Activated T-helper 1 cell treated with Interleukin-2 at 50 U/mL for 16 hours (primary cell): ENCODE data around the gene PARP4.
"Not testable (repeated sequence)": the region's sequence is repeated elsewhere in the genome, so short reads cannot be mapped to it uniquely, and the experiment has no call there.

ENCODE experiments used
- DNase-seq: peaks from one replicate; pipeline ENCODE4 v3.0.0-alpha.2; 2020; ENCODE audit warnings: low read depth

PARP4 gene

DNA sequence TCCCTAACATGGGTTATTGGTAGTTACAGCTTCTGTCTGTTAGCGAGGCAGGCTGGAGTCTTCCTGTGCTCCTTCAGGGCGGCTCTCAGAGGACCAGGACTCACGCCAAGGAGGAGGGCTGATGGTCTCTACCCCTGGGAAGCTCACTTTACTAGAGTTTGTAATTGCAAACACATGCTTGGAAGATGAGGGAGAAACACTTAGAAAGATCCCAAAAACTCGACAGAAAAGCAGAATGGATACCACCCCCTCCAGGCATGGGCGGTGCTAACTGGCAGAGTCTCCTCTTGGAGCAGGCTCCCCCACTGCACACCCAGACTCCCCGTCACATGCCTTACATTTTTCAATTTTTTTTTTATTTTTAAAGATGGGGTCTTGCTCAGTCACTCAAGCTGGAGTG lies 62.0 kb downstream of the PARP4 start:
- no peak for DNase-seq

DNA sequence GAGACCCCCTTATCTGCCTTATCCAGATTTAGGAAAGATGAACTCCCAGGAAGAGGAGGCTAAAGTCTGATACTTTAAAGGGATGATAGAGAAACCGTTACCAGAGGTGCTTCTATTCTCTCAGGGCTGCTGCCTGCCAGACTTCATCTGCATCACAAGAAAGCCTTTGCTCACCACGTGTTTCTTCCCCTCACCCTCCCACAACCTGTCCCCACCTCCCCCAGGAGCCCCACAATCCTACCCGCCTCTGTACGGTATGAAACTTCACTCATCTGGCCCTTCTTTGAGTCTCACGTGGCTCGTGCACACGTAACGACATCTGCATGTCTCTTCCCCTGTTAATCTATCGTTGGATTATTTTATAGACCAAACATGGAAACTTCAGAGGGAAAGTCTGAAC lies 67.7 kb downstream of the PARP4 start:
- DNase-seq: not testable (repeated sequence)

DNA sequence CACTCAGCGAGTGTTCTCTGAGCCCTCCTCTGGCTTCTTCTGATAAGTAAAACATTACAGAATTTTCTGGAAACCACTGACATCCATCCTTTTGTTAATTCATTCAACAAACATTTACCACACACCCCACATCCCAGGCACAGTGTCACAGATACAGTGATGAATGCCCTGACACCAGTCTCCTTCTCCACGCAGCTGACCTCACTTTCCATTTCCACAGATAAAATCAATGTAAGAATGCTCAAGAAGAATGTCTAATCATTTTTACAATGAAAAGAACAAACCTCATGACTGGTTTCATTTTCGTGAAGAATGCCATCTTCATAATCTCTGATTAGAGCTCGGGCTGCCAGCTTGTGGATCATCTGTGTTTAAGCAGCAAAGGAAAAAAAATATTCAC lies 69.2 kb downstream of the PARP4 start:
- DNase-seq: no peak

DNA sequence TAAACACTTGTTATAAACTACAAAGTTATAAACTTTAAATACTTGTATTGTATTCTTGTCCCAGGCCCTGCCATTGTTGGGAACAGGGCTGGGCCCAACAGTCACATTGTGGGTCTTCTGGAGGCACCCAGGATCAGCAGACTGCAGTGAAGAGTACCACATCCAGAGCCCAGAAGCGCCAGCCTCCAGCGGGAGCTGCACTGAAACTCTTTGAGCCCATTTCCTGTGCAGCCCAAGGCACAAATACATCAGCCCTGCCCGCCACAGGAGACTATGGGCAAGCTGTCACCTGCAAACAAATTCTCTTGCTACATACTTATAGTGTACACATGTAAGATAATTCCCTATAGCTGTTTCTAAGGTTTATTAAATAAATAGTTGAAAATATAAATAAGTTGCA lies 86.5 kb downstream of the PARP4 start:
- not testable (repeated sequence) for DNase-seq

DNA sequence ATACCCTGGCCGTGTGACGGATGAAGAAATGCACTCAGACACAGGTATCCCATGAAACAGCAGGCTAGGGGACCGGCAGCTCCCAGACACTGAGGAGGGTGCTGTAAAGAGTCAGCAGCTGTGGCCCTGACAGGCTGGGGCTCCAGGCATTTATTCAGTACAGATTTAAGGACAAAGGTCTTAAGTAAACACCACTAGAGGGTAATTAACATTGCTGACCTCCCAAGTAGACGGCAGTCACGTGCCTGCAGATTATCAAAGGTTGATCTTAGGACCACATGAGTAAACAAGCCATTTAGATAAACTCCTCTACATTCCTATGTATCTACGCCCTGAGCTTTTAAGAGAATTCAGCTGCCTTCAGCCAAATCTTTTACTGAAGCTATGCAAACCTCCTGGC lies 92.9 kb downstream of the PARP4 start:
- DNase-seq: not testable (repeated sequence)

DNA sequence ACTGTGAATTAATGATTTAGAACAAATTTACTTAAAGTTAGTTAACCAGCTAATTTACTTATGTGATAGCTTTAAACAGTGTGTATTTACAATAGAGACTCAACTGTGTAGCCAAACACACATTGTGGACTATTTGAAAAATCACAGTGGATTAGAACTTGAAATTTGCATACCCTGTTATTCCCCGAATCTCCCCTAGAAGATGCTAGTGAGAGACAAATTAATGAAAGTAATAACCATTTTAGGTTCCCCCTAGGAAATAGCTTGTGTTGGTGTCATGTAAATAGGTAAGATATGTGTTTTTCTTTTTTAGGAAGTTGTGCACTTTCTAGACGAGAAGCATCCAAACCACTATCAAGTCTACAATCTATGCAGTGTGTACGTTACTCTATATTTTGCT lies 104.7 kb downstream of the PARP4 start:
- DNase-seq: no peak

DNA sequence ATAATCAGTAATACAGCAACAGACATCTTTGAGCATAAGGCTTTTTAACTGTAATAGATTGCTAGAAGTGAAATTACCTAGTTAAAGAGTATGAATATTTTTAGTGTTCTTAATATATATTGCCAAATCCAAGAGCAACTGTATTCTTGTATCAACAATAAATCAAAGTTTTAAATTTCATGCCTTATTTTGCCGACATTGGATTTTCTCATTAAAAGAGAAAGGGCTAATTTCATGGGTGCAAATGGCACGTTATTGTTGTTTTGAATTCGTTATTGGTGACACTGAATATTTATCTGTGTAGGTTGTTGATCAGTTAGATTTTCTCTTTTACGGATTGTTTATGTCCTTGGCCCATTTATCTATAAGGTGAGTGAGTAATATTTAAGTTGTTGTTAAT lies 106.1 kb downstream of the PARP4 start:
- no peak for DNase-seq

DNA sequence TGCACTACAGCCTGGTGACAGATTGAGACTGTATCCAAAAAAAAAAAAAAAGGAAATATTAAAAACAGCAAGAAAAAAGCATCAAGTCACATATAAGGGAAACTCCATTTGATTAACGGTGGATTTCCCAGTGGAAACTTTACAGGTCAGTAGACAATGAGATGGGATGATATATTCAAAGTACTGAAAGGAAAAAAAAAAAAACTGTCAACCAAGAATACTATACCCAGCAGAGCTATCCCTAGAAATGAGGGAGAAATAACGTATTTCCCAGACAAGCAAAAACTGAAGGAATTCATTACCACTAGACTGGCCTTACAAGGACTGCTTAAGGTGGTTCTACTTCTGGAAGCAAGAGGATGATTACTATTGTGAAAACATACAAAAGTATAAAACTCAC lies 115.8 kb downstream of the PARP4 start:
- no peak for DNase-seq

DNA sequence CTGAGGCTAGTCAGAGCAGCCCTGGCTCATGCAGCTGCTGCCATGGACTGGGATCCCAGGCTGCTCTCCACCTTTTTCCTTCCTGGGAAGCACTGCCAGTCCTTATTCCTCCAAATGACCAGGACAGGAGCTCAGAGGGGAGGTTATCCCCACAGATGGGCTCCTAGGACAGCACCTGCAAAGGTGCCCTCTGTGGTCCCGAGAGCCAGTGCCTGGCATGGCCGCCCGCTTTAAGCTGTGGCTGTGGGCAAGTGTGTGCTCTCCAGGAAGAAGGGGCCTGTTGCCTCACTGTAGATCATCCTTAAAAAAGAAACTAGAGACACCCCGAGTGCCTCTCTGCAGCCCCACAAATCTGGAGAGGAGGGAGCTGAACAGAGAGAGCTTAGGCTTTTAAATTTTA lies 119.6 kb downstream of the PARP4 start:
- DNase-seq: no peak

DNA sequence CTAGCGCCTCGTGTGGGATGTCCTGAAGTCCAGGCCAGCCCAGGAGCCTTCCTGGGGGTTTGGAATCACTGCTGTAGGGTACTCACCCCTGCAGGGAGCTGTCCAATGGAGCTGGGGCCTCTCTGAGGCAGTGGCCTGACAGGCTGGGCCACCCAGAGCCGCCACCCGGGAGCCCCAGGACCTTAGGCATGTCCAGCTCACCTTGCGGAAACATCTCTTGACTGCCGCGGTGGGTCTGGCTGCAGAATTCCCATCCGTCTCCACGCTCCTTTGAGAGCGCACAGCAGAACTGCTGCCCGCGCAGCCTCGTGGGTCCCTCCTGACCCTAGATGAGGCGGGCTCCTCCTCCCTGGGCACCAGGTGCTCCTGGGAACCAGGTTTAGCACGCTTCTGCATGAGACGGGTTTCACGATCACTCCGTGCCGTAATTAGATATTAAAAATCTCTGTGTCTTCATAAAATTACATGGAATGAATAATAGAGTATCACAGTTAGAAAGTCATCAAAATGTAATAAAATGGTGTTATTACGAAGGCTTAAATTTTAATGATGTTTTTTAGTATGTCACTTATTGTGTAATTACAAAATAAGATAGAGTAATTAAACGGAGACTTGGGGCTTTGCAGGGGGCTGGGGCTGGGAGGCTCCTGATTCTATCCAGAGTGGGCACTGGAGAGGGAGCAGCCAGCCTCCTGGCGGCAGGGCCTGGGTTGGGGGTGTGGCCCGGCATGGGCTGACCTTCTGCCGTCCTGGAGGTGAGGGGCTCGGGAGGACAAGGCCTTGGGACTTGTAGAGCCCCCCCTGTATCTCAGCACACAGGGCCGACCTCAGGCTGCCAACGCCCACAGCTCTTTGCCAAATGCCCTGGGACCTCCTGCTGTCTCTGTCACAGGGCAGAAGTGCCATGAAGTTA lies 120.6 kb downstream of the PARP4 start:
- not testable (repeated sequence) for DNase-seq

DNA sequence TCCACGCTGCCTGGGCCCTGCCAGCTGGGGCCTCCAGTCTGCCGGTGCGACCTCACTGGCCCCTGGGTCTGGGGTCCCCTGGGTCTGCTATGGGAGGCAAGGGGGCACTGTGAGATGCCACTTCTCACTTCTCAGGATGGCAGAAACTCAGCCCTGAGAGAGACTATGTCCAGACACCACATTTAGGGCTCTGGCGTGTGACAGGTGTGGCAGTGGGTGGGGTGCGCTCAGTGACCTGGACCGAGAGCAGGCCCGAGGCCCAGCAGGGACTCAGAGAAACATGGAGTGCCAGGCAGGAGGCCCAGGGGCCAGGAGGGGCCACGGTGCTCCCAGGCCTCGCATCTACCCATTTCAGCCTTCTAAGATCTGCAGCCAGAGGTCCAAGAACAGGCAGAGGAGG lies 121.8 kb downstream of the PARP4 start:
- not testable (repeated sequence) for DNase-seq

DNA sequence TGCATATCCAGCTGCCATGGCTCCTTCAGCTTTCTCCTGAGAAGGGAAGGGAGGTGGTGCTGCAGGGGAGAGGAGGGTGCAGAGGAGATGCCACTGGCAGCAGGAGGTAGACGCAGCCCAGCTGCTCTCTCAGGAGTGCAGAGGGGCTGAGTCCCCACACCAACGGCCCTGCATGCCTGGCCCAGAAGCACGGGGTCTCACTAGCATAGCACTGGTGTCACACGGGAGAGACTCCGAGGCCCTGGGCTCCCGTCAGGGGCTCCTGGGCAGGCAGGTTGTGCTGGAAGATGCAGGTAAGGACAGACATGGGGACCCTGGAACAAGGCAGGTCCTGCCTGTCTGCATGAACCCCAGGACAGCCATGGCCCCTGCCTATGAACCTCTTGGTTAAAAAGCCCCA lies 123.1 kb downstream of the PARP4 start:
- DNase-seq: no peak

DNA sequence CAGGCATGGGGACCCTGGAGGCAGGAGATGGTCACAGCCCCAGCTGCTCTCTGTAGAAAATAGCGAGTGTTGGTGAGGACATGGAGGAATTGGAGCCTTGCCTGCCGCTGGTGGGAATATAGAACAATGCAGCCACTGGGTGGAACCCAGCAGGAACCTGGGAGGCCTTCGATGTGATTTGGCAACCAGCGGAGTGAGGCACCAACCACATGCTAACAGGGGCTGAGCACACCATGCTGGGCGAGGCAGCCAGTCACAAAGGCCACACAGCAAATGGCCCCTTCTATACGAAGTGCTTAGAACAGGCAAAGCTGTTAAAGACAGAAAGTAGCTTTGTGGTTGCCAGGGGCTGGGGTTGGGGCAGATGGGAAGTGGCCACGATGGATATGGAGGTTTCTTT lies 123.8 kb downstream of the PARP4 start:
- DNase-seq: not testable (repeated sequence)

DNA sequence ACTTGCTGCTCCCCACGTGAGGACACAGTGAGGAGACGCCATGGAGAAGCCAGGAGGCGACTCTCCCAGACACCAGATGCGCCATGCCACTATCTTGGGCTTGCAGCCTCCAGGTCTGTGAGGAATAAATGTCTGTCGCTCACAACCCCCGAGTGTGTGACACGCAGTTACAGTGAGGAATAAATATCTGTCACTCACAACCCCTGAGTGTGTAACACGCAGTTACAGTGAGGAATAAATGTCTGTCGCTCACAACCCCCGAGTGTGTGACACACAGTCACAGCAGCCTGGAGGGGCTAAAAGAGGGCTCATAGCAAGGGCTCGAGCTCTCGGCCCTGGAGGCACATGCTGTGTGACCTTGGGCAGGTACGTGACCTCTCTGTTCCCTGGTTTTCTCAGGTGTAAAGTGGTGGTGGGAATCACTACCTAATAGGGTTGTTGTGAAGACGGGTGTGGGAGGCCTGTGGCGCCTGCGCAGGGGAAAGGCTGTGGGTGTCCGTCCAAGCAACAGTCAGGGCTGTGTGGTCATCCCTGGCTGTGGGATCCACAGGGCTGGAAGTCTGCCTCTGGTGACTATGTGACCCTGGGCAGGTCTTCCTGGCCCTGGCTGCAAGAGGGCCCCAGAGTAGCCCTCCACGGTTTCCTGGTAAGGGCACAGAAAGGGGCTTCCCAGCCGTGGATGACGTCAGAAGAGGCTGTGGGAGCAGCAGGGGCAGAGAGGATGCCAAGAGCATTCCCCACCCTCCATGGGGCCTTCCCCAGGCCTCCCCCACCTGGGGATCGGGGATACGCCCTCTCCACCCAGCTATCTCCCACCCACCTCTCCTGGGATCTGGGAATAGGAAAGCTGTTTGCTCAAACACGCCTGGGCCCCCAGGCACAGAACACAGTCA lies 125.5 kb downstream of the PARP4 start:
- DNase-seq: no peak

DNA sequence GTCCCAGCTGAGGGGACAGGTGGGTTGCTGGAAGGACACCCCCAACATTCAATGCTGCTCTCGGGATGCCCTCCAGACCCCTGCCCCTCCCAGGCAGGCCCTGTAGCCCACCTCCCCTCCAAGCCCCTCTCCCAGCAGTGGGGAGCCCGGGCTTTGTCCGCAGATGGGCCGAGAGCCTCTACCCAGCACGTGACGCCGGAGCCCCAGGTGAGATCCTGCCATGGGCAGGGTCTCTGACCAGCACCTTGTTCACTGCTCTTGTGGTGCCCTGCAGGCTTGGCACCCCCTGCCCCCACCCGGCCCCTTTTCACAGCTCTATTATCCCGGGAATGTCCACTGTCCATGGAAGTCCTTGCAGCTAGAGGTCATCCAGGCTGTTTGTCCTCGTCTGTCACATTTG lies 126.7 kb downstream of the PARP4 start:
- no peak for DNase-seq

DNA sequence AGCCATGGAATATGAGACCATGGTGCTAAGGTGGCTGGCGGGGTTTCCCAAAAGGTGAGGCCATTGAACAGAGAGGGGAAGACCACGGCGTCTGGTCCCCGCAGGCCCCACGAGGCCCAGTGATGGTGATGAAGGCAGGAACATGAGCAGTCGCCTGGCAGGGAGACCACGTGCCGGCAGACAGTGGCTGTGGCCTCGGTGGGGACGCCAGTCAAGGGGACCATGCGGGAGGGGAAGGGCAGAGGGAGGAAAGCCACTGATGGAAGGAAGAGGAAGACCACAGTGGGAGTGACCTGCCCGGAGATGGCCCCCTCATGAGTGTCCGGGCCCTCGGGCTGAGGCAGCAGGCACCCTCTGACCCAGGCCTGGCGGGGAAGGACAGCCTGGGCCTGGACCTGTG lies 127.6 kb downstream of the PARP4 start:
- not testable (repeated sequence) for DNase-seq

DNA sequence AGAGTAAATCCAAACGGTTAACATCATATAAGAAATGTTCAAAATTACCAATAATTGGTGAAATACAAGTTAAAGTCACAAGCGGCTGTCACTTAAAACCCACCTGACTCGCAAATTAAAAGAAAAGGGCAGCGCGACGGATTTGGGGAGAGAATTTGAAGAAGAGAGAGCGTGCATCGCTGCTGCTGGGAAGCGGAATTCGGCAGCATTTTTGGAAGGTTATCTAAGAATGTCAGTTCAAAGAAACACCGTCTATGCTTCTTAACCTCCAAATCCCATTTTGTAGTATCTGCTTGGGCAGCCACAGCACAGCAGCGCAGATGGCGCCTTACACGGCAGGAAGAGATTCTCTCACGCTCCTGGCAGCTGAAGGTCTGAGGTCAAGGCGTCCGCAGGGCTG lies 128.5 kb downstream of the PARP4 start:
- DNase-seq: not testable (repeated sequence)

DNA sequence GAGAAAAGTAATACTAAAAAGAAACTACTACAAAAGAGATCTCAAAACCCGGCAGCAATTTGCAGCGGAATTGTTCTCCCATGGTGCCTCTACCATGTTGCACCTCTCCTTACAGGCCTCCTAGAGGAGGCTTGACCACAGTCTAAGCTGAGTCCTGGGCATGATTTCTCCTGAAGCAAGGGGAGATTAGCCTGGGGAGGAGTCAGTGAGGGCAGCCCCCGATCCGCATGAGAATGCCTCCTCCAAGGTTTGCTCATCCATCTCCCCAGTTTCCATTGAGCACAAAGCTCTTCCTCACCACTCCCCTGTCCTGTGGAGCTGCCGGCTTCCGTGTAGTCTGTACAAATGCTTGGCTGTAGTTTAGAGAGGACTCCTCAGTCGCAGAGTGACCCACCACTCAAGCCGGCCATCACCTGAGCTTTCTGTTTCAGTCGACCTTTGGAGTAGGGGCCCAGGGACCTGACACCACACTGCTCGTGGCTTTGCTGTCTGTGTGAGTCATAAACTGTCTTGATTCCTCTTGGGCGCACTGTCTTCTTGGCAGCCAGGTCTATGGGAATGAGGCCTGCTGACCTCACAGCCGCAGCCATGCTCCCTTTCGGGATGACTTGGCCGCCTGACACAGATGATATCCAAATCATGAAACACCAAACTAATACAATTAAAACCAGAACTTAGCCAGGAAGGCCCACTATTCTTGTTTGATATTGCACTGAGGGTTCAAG lies 130.9 kb downstream of the PARP4 start:
- DNase-seq: no peak

DNA sequence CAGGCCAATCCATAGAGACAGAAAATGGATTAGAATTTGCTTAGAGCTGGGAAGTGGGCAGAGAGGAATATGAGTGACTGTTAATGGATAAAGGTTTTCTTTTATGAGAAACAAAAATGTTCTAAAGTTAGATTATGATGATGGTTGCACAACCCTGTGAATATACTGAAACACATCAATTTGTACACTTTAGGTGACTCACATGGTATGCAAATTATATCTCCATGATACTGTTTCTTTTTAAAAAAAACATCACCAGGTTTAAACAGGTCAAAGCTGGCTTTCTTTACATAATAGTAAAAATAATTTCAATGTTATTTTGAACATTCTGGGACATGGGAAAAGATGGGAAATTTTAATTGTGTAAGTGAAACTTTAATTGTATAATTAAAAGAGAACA lies 131.7 kb downstream of the PARP4 start:
- DNase-seq: not testable (repeated sequence)

DNA sequence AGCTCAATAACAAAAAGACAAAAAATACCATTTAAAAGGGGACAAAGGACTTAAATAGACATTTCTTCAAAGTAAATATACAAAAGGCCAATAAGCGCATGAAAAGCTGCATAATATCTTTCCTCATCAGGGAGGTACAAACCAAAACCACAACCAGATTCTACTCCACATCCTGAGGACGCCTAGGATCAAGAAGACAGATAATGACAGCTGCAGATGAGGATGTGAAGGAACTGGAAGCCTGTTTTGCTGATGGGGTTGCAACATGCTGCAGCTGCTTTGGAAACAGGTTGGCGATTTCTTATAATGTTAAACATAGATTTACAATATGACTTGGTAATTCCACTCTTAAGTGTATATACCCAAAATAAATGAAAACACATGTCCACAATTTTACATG lies 132.4 kb downstream of the PARP4 start:
- not testable (repeated sequence) for DNase-seq

DNA sequence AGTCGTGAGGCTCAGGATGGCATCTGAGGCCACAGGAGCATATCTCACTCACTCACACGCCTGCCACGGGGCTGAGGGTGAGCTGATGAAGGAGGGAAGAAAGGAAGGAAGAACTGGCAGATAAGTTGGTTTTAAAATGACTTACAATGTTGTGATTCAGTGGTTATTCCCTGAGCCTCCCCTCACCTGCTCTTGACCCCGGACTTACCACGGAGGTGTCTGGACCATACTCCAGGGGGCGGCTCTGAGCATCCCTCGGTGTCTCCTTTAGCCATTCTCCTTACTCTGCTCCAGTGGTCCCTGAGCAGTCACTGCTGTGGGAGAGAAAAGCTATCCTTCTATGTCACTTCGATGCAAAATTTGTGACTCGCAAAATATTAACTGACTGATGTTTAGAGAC lies 141.3 kb downstream of the PARP4 start:
- not testable (repeated sequence) for DNase-seq
